ENCODE measurements around the gene POLR2M. TPM values are rescaled to one million over a fixed set of nuclear protein-coding genes. Genes with fewer than 3 reads are reported as not detected.

POLR2M gene
- total RNA-seq, 2 experiments from 2014 or later, result 84.1 to 86.5 TPM

- peaks cover 7% of the 10 kb centered on the region for H3K4me1 Mint-ChIP-seq (ENCODE audit: low read depth)
- H3K9me3 Mint-ChIP-seq, result no peaks in the 10 kb centered on the region
- H3K4me3 Mint-ChIP-seq, result no peak overlapping the region
- H3K36me3 Mint-ChIP-seq, result no peaks in the 10 kb centered on the region
- DNase-seq, result no peak
- ChIA-PET POLR2A (no interaction called here), CTCF (interaction anchor here (0.6 kb wide), 2 partner anchors 809 to 1572 kb away, joined by 3 read pairs; no protein-coding TSS in a partner anchor)
- intact Hi-C loops (cut with micrococcal nuclease), result no loop called here
- no peak overlapping the region for H3K27ac Mint-ChIP-seq
- no peaks in the 10 kb centered on the region for H3K27me3 Mint-ChIP-seq
Measured at GRCh38 chr15:57677204-57677603, 29.3 kb upstream of the POLR2M start.

DNA sequence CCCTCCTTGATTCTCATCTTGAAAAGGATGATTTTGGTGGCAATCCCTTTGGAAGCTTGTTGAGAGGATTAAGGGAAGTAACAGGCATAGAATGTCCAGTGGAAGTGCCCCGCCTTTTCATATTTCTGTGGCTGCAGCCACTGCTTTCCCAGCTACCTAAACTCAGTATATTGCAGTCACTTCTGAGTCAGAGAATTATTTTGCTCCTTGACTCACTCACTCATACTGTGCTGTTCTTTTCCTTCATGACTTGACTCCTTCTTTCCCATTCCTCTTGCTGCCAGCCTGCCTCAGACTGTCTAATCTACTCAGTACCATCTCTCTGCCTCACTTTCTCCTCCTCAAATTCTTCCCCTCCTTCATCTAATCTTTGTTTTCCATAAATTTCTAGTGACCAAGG lies 26.5 kb upstream of the POLR2M start:
- no peak overlapping the region for H3K4me3 Mint-ChIP-seq
- H3K27me3 Mint-ChIP-seq, result no peaks in the 10 kb centered on the region
- no peak overlapping the region for H3K27ac Mint-ChIP-seq
- H3K4me1 Mint-ChIP-seq (ENCODE audit: low read depth), result peaks cover 7% of the 10 kb centered on the region
- ChIA-PET POLR2A (no interaction called here), CTCF (no interaction called here)
- intact Hi-C loops (cut with micrococcal nuclease), result no loop called here
- no peak for DNase-seq
- no peaks in the 10 kb centered on the region for H3K36me3 Mint-ChIP-seq
- H3K9me3 Mint-ChIP-seq, result no peaks in the 10 kb centered on the region

DNA sequence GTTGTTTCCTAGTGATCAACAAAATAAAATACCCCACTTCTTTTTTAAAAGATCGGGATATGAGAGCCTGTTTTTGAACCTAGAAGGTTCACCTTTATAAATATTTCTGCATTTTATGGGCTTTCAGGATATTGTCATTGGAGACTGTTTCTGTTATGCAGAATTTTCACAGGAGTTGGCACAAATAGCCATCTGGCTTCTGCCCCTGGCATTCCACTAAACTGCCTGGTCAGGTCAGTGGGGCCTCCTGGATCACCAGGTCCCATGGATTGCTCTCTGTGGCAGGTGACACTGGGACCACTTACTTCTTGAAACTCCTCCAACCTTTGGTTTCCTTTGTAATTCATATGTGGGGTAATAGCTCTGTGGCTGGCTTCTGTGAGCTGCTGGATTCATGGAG lies 25.5 kb upstream of the POLR2M start:
- Mint-ChIP-seq H3K36me3 (no peaks in the 10 kb centered on the region), H3K9me3 (no peaks in the 10 kb centered on the region), H3K27me3 (no peaks in the 10 kb centered on the region), H3K4me1 (ENCODE audit: low read depth) (peaks cover 7% of the 10 kb centered on the region), H3K27ac (no peak overlapping the region), H3K4me3 (no peak overlapping the region)
- intact Hi-C loops (cut with micrococcal nuclease), result no loop called here
- POLR2A ChIA-PET, result no interaction called here
- DNase-seq, result no peak
- CTCF ChIA-PET, result interaction anchor here (1.2 kb wide), 1 partner anchor 338 kb away, joined by 3 read pairs; no protein-coding TSS in a partner anchor

- Mint-ChIP-seq H3K4me3 (no peak overlapping the region), H3K36me3 (no peaks in the 10 kb centered on the region), H3K9me3 (no peaks in the 10 kb centered on the region), H3K4me1 (ENCODE audit: low read depth) (peaks cover 7% of the 10 kb centered on the region), H3K27me3 (no peaks in the 10 kb centered on the region), H3K27ac (no peak overlapping the region)
- POLR2A ChIA-PET, result no interaction called here
- CTCF ChIA-PET, result no interaction called here
- DNase-seq, result no peak
- intact Hi-C loops (cut with micrococcal nuclease), result no loop called here
Measured at GRCh38 chr15:57683481-57683880, 23.0 kb upstream of the POLR2M start.

DNA sequence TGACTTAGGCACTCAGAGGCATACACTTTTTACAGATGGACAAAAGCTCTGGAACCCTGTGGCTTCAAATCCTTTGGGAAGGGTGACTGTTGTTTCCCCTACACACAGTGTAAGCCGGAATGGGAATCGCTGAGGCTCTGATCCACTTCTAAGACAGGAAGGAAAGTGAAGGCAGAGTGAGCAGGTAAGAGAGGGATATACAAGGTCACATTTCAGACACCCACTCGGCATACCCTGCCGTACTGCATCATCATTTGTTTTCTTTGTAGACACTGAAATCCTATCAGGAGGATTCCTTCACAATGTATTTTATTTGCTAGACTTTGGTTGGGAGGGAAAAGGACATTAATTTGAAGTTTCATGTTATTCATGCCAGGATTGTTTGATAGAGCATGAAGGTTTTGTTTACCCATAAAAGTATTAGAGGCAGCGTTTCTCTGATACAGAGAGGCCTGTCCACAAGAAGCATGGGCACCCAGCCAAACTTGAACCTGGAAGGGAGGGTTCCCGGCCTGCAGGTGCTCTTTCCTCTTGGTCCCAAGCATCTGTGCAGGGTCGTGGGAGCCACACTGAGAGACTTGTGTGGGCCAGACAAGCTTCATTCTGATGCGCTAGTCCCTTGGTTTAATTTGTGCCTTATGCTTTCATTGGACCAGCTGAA lies 21.9 kb upstream of the POLR2M start:
- Mint-ChIP-seq H3K36me3 (no peaks in the 10 kb centered on the region), H3K9me3 (no peaks in the 10 kb centered on the region), H3K27ac (no peak overlapping the region), H3K4me1 (ENCODE audit: low read depth) (peaks cover 7% of the 10 kb centered on the region), H3K27me3 (no peaks in the 10 kb centered on the region), H3K4me3 (no peak overlapping the region)
- ChIA-PET POLR2A (no interaction called here), CTCF (no interaction called here)
- intact Hi-C loops (cut with micrococcal nuclease), result no loop called here
- DNase-seq, result no peak

DNA sequence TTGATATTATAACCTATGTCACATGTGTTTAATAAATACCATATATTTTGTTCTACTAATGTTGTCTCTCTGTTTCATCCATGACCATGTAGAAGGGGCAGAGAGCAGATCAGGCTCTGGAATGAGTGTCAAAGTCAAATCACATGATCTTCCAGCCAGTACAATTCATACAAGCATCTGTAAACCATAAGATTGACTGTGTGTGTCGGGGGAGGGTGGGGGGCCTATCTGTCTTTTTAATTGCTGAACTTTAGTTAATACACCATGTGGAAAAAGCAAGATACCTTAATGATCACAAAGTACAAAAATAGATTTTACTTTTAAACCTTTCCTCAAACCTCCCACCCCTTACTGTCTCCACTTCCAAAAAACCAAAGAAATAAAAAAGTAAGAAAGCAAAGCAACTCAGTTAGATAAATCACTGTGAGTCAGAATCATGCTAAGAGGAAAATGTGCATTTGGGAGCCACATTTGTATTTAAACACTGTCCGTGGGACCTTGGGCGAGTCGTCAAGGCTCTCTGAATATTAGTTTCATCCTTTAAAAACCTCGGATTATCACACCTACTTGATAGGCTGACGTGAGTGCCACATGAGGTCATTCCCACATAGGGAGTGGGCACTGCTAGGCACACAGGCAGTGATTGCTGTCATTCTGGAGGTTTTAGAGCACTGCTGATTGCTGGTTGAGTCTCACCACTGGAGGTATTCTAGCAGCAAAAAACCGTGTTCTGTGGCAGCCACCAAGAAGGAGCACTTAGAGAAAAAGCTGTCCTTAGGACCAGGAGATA lies 21.0 kb upstream of the POLR2M start:
- POLR2A ChIA-PET, result no interaction called here
- no peaks in the 10 kb centered on the region for H3K36me3 Mint-ChIP-seq
- CTCF ChIA-PET, result no interaction called here
- H3K4me1 Mint-ChIP-seq (ENCODE audit: low read depth), result peaks cover 1% of the 10 kb centered on the region
- no peaks in the 10 kb centered on the region for H3K9me3 Mint-ChIP-seq
- H3K27me3 Mint-ChIP-seq, result no peaks in the 10 kb centered on the region
- no peak overlapping the region for H3K4me3 Mint-ChIP-seq
- intact Hi-C loops (cut with micrococcal nuclease), result no loop called here
- no peak overlapping the region for H3K27ac Mint-ChIP-seq
- DNase-seq, result no peak

GRCh38 chr15:57686657-57687056 lies 19.9 kb upstream of the POLR2M start:
- CTCF ChIA-PET, result no interaction called here
- Mint-ChIP-seq H3K27ac (no peak overlapping the region), H3K4me3 (no peak overlapping the region), H3K27me3 (no peaks in the 10 kb centered on the region), H3K9me3 (no peaks in the 10 kb centered on the region), H3K36me3 (no peaks in the 10 kb centered on the region), H3K4me1 (ENCODE audit: low read depth) (no peaks in the 10 kb centered on the region)
- POLR2A ChIA-PET, result no interaction called here
- intact Hi-C loops (cut with micrococcal nuclease), result no loop called here
- DNase-seq, result no peak

GRCh38 chr15:57690341-57690966 lies 16.1 kb upstream of the POLR2M start:
- no peak for DNase-seq
- no peak overlapping the region for H3K27ac Mint-ChIP-seq
- intact Hi-C loops (cut with micrococcal nuclease), result no loop called here

GRCh38 chr15:57691082-57691481 lies 15.4 kb upstream of the POLR2M start:
- H3K27me3 Mint-ChIP-seq, result peaks cover 2% of the 10 kb centered on the region
- ChIA-PET POLR2A (no interaction called here), CTCF (no interaction called here)
- no peak for DNase-seq
- H3K9me3 Mint-ChIP-seq, result no peaks in the 10 kb centered on the region
- H3K36me3 Mint-ChIP-seq, result no peaks in the 10 kb centered on the region
- H3K4me3 Mint-ChIP-seq, result no peak overlapping the region
- H3K27ac Mint-ChIP-seq, result no peak overlapping the region
- intact Hi-C loops (cut with micrococcal nuclease), result no loop called here
- no peaks in the 10 kb centered on the region for H3K4me1 Mint-ChIP-seq (ENCODE audit: low read depth)

More at GRCh38 chr15:57690341-57690966, 16.1 kb upstream of the POLR2M start:
- Mint-ChIP-seq H3K36me3 (no peaks in the 10 kb centered on the region), H3K27me3 (peaks cover 1% of the 10 kb centered on the region), H3K4me3 (no peak overlapping the region), H3K9me3 (no peaks in the 10 kb centered on the region), H3K4me1 (ENCODE audit: low read depth) (no peaks in the 10 kb centered on the region)
- POLR2A ChIA-PET, result no interaction called here
- CTCF ChIA-PET, result no interaction called here

- Mint-ChIP-seq H3K9me3 (no peaks in the 10 kb centered on the region), H3K36me3 (no peaks in the 10 kb centered on the region), H3K27ac (no peak overlapping the region), H3K27me3 (peaks cover 2% of the 10 kb centered on the region), H3K4me3 (no peak overlapping the region), H3K4me1 (ENCODE audit: low read depth) (no peaks in the 10 kb centered on the region)
- POLR2A ChIA-PET, result no interaction called here
- intact Hi-C loops (cut with micrococcal nuclease), result no loop called here
- CTCF ChIA-PET, result no interaction called here
- no peak for DNase-seq
Measured at GRCh38 chr15:57692709-57693108, 13.8 kb upstream of the POLR2M start.

- no peaks in the 10 kb centered on the region for H3K4me1 Mint-ChIP-seq (ENCODE audit: low read depth)
- H3K27ac Mint-ChIP-seq, result no peak overlapping the region
- H3K36me3 Mint-ChIP-seq, result no peaks in the 10 kb centered on the region
- H3K27me3 Mint-ChIP-seq, result peaks cover 5% of the 10 kb centered on the region
- POLR2A ChIA-PET, result no interaction called here
- H3K4me3 Mint-ChIP-seq, result no peak overlapping the region
- CTCF ChIA-PET, result no interaction called here
- H3K9me3 Mint-ChIP-seq, result no peaks in the 10 kb centered on the region
- no peak for DNase-seq
- intact Hi-C loops (cut with micrococcal nuclease), result no loop called here
Measured at GRCh38 chr15:57694279-57694678, 12.2 kb upstream of the POLR2M start.

DNA sequence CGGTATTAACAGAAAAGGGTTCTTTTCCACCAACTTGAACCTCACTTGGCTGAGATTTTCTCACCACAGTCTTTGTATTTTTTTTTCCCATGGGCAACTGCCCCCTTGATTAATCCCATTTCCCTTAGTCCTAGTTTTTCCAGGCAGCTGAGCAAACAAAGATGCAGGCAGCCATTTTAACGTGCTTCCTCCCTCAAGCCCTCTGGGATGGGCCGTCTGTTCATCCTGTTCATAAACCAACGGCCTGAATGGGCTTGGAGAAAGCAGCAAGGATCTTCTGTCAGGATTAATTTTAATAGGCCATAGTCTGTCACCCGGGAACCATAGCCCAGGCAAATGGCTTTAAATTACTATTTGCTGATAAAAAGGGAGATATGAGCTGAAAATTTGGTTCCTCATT lies 10.4 kb upstream of the POLR2M start:
- POLR2A ChIA-PET, result no interaction called here

GRCh38 chr15:57697588-57697987 lies 8.9 kb upstream of the POLR2M start:
- Mint-ChIP-seq H3K36me3 (no peaks in the 10 kb centered on the region), H3K27ac (no peak overlapping the region), H3K27me3 (peaks cover 8% of the 10 kb centered on the region), H3K4me1 (ENCODE audit: low read depth) (no peaks in the 10 kb centered on the region), H3K9me3 (no peaks in the 10 kb centered on the region), H3K4me3 (no peak overlapping the region)
- DNase-seq, result no peak
- CTCF ChIA-PET, result no interaction called here
- POLR2A ChIA-PET, result no interaction called here
- intact Hi-C loops (cut with micrococcal nuclease), result no loop called here

More for the DNA sequence above, 10.4 kb upstream of the POLR2M start:
- H3K9me3 Mint-ChIP-seq, result no peaks in the 10 kb centered on the region
- no peak overlapping the region for H3K4me3 Mint-ChIP-seq
- CTCF ChIA-PET, result no interaction called here
- H3K27ac Mint-ChIP-seq, result no peak overlapping the region
- no peaks in the 10 kb centered on the region for H3K4me1 Mint-ChIP-seq (ENCODE audit: low read depth)
- intact Hi-C loops (cut with micrococcal nuclease), result no loop called here
- no peaks in the 10 kb centered on the region for H3K36me3 Mint-ChIP-seq
- DNase-seq, result no peak
- H3K27me3 Mint-ChIP-seq, result peaks cover 8% of the 10 kb centered on the region
